Pancreas (tissue), 10 donors: Measurements from ENCODE around the gene FAM83F. TPM values are rescaled to one million over a fixed set of nuclear protein-coding genes. Genes with fewer than 3 reads are reported as not detected.

Source experiments
- ATAC-seq, 4 donors: fragments of 200-7000 bp; cut with Tn5 transposase; one replicate each; pipeline versions ENCODE4 v1.8.0 to v1.9.1; 2020; ENCODE audit warnings: mild to moderate bottlenecking in 4 of 4, moderate library complexity in 4 of 4
- DNase-seq, 6 donors: peaks; one replicate each; pipeline ENCODE4 v3.0.0-alpha.2; 2020
- FAIRE-seq: peaks from 2 replicates; lab custom pipeline; 2012; peaks lifted over from hg19 to GRCh38; lab: Jason Lieb, UNC
- H3K27ac ChIP-seq, 4 donors: fragments of 200-600 bp; sonication (generic); 1 replicate in 3 of 4; 2 replicates in 1 of 4; pipeline versions ENCODE4 v1.5.0 to v1.8.0; 2020
- H3K27me3 ChIP-seq, 4 donors: fragments of 200-600 bp; one replicate each; pipeline ENCODE4 v1.8.0; 2021
- H3K36me3 ChIP-seq, 3 donors: fragments of 200-600 bp; sonication (generic) in 1 of 3; one replicate each; pipeline versions ENCODE4 v1.5.0 to v1.8.0; 2020 to 2021
- H3K4me1 ChIP-seq, 3 donors: fragments of 200-600 bp; one replicate each; pipeline ENCODE4 v1.8.0; 2021
- H3K4me3 ChIP-seq, 4 donors: fragments of 200-600 bp; sonication (generic) in 2 of 4; one replicate each; pipeline versions ENCODE4 v1.5.0 to v1.8.0; 2020 to 2021
- H3K9me3 ChIP-seq, 4 donors: fragments of 200-600 bp; one replicate each; pipeline ENCODE4 v1.8.0; 2021
- WGBS, 2 donors: extraction: QIAGEN DNeasy Blood & Tissue Kit; methylation state at CpG; one replicate each; pipeline ENCODE4 v1.1.7; 2013; 5-methylcytosine and 5-hydroxymethylcytosine counted together
- intact Hi-C, 3 donors: fragments of 100-400 bp; cut with DNase I; formaldehyde crosslinking; loops; one replicate each; pipeline versions ENCODE4 v1.11.1 to v1.14.2; 2022
- polyA plus RNA-seq, 2 donors: library from polyadenylated mRNA; stranded (reverse); fragments of 200-250 nt; gene quantifications; one replicate each; pipeline ENCODE4 v1.2.3, GENCODE V29; 2013
- total RNA-seq, 6 donors: library from RNA; stranded (reverse); fragmentation: NEBNext Ultra II Directional in 4 of 6; extraction: Animal tissue kit (Norgen Biotek cat#: 25700) in 4 of 6; gene quantifications; one replicate each; pipeline versions ENCODE4 v1.2.1 to v1.2.4, GENCODE V29; 2021 to 2023
- TF ChIP-seq, protein P1 (sequence below), 4 donors: fragments of 200-600 bp; sonication (generic) in 3 of 4; IDR thresholded peaks; one replicate each; pipeline versions ENCODE4 v1.5.0 to v1.8.0; 2021; ENCODE audit warnings: antibody characterized with exemption in 4 of 4
- donor health status: healthy with polysubstance abuse.
- donor health status: DM: no; HTN: no; CAD: no; lungs with moderate emphysema.
- donor health status: DM: no; HTN: no; CAD: no.
- donor health status: control.
- donor health status: control.
- donor health status: Bipolar disorder and iron deficiency.
- donor health status: DM: yes; HTN: yes; CAD: no.
- donor health status: DM: no; HTN: no; CAD: no.
- donor health status: DM: no; HTN: no; CAD: no.
- donor health status: DM: yes; HTN: yes; CAD: no.

FAM83F gene
- total and polyA plus RNA-seq, 8 donors: 4.9 to 19.8 (median 15.5) TPM

DNA sequence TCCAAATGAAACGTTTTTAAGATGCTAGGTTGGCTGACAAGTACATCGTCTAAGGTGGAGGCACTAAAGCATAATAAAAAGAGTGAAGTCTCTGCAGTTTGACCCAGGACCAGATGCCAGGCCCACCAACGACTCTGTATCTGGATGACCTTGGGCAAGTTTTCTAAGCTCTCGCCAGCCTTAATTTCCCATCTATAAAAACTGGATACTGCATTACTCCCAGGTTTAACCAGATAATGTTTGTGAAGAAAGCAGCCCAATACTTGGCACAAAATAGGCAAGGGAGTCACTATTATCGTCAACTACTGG is 49.0 kb downstream of the FAM83F start:
- intact Hi-C loops: loop anchor here in 1 of 3 donors (10.0 kb wide), 1 partner anchor 141 kb away; no protein-coding TSS in a partner anchor
- TF ChIP-seq, protein P1, sequence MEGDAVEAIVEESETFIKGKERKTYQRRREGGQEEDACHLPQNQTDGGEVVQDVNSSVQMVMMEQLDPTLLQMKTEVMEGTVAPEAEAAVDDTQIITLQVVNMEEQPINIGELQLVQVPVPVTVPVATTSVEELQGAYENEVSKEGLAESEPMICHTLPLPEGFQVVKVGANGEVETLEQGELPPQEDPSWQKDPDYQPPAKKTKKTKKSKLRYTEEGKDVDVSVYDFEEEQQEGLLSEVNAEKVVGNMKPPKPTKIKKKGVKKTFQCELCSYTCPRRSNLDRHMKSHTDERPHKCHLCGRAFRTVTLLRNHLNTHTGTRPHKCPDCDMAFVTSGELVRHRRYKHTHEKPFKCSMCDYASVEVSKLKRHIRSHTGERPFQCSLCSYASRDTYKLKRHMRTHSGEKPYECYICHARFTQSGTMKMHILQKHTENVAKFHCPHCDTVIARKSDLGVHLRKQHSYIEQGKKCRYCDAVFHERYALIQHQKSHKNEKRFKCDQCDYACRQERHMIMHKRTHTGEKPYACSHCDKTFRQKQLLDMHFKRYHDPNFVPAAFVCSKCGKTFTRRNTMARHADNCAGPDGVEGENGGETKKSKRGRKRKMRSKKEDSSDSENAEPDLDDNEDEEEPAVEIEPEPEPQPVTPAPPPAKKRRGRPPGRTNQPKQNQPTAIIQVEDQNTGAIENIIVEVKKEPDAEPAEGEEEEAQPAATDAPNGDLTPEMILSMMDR (IDR thresholded peaks at IDR 0.05): no peak
- Histone ChIP-seq H3K27ac (peak overlapping the region; percentile 76 to 93 (median 86)), H3K9me3 (no peaks in the 10 kb centered on the region), H3K27me3 (no peaks in the 10 kb centered on the region), H3K4me3 (peak overlapping the region in 3 of 4 donors; percentile 52 to 83 (median 69)), H3K4me1 (peaks cover 5 to 16% (median 14%) of the 10 kb centered on the region in 3 donors), H3K36me3 (no peaks in the 10 kb centered on the region)
- ATAC-seq (no peak), FAIRE-seq (no peak), DNase-seq (no peak)
- 17 to 18% methylated on average over 5 of the region's 5 CpGs for WGBS, 2 donors

DNA sequence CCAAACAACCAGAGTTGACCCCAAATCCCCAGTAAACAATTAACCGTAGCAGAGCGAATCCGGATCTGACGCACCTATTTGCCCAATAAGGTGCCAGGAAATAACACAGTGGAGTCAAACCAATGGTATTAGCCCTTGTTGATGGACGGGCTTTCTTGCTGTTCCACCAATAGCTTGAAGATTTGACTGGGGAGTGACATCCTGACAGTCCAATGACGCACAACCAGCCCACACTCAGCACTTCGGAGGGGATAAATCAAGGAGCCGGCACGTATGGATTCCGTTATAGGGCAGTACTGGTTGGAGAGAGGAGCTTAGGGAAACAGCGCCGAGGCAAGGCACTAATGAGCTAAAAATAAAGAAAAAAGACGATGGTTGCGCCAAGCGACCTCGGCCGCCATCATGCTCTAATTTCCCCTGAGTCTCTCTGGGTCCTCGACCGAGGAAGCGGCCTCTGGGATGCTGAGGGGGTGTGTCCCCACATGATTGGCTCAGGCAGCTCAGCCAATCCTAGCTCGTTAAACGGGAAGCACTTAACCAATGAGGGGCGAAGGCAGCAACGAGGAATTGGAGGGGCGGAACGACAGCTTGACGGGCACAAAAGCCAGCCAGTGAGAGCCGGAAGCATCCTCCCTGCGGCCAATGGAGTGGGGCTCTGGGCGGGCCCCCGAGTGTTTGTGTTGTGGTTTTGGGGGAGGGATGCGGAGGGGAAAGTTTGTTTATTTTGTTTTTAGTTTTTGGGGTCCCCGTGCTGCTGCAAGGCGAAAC is 49.5 kb downstream of the FAM83F start:
- intact Hi-C loops: loop anchor here in 1 of 3 donors (10.0 kb wide), 1 partner anchor 141 kb away; no protein-coding TSS in a partner anchor
- TF ChIP-seq, protein P1 (IDR thresholded peaks at IDR 0.05): no peak
- Histone ChIP-seq H3K9me3 (no peaks in the 10 kb centered on the region), H3K4me3 (peak overlapping the region; percentile 52 to 83 (median 72)), H3K27ac (peak overlapping the region; percentile 76 to 93 (median 86)), H3K36me3 (no peaks in the 10 kb centered on the region), H3K4me1 (peaks cover 5 to 16% (median 14%) of the 10 kb centered on the region in 3 donors), H3K27me3 (no peaks in the 10 kb centered on the region)
- WGBS, 2 donors: 0 to 1% methylated on average over 34 of the region's 34 CpGs
- ATAC-seq (peak; percentile 89 to 94 (median 92)), FAIRE-seq (peak; percentile 99), DNase-seq (peak; percentile 94 to 99 (median 98))

DNA sequence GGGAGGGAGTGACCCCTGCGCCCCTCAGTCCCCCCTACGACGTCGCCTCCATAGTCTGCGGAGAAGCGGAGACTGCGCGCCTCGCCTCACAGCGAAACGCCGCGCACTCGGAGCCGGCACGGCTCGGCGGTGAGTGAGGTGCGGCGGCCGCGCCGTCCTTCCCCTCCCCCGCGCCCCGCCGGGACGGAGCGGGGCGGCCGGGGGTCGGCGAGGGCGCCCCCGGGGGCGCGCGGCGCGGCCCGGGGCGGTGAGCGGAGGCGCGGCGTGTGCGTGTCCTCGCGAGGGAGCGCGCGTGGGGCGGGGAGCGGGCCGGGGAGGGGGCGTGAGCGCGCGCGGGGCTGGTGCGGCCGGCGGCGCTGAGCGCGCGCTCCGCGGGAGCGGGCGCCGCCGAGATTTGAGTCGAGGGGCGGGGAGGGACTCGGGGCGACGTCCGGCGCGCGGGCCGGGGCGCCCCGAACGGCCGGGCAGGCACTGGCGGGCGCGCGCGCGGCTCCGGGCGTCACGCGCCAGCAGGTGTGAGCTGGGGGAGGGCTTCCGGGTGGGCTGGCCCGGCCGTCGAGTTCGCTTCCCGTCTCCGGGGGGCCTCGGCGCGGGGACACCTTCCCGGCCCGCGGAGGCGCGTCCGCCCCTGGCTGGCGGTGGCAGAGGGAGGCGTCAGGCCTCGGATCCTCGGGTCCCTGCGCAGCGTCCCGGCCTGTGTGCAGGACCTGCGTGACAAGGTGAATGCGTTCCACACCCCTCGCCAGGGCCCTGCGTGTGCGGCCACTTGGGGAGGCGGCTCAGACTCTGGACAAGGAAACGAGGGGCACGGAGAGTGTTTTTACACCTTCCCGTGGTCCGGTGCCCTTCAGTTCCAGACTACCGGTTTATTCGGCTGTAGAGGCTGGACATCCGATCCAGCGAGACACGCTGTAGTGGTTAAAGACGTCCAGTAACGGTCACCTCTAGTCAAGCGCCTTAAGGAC is 50.4 kb downstream of the FAM83F start:
- TF ChIP-seq, protein P1 (IDR thresholded peaks at IDR 0.05): no peak
- Histone ChIP-seq H3K4me3 (peak overlapping the region; percentile 52 to 83 (median 72)), H3K36me3 (no peaks in the 10 kb centered on the region), H3K27ac (peak overlapping the region; percentile 76 to 93 (median 86)), H3K27me3 (no peaks in the 10 kb centered on the region), H3K4me1 (peaks cover 5 to 16% (median 13%) of the 10 kb centered on the region in 3 donors), H3K9me3 (no peaks in the 10 kb centered on the region)
- intact Hi-C loops: loop anchor here in 1 of 3 donors (10.0 kb wide), 1 partner anchor 140 kb away; no protein-coding TSS in a partner anchor
- DNase-seq (peak; percentile 45 to 88 (median 66)), ATAC-seq (peak; percentile 18 to 40 (median 22)), FAIRE-seq (no peak)
- WGBS, 2 donors: 0 to 1% methylated on average over 82 to 138 of the region's 138 CpGs

DNA sequence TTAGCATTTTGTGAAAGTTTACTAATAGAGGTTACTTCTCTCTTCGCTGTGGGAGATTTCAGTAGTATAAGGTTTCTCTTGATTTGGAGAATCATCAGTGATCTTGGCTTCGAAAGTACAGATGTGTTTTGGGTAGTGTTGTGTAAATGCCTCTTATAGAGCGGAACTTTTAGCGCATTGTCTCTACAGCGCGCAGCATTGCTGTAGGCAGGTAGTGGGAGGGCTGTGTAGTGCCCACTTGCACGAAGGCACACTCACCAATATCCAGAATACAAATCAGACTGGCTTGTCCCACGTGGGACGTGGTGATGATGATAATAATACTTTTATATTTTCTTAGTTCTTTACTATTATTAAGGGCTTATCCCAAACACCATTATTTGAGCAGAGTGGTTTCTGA is 51.4 kb downstream of the FAM83F start:
- intact Hi-C loops: loop anchor here in 1 of 3 donors (10.0 kb wide), 1 partner anchor 139 kb away; no protein-coding TSS in a partner anchor
- no peak for FAIRE-seq
- TF ChIP-seq, protein P1 (IDR thresholded peaks at IDR 0.05): no peak
- peaks cover 4 to 14% (median 7%) of the 10 kb centered on the region in 3 donors for H3K4me1 ChIP-seq
- H3K36me3 ChIP-seq: no peaks in the 10 kb centered on the region
- 72 to 79% methylated on average over 9 of the region's 9 CpGs for WGBS, 2 donors
- H3K27ac ChIP-seq: no peak overlapping the region
- DNase-seq: no peak
- H3K4me3 ChIP-seq: peak overlapping the region in 3 of 4 donors; percentile 52 to 78 (median 53)
- ATAC-seq: no peak
- no peaks in the 10 kb centered on the region for H3K9me3 ChIP-seq
- no peaks in the 10 kb centered on the region for H3K27me3 ChIP-seq
